GM18907 (cell line): ENCODE data around the gene SMARCD1.
A peak's percentile ranks its signal among the peaks of the same experiment; 100 is the strongest.
"Not testable (repeated sequence)": the region's sequence is repeated elsewhere in the genome, so short reads cannot be mapped to it uniquely, and the experiment has no call there.

ENCODE experiments used
- ATAC-seq: cut with Tn5 transposase; IDR thresholded peaks from one replicate; pipeline ENCODE4 v1.9.1; 2021; ENCODE audit warnings: mild to moderate bottlenecking, moderate library complexity; ENCODE audit not compliant: unreplicated experiment

The SMARCD1 gene

DNA sequence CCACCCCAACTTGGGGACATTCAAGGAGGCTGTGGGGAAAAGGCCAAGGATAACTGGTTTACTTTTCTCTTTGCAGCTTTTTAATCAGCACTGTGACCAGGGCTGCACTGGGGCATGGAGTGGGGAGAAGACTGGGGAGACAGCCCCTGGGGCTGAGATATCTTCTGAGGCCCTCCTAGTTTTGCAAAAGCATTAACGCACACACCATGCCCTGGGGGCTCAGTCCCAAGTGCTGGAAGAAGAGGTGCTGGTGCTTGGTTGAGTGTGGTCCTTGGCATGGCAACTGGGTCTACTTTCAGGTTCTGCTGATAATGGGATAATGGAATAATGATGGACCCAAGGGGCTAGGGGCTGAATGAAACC is 9.4 kb upstream of the SMARCD1 start:
- ATAC-seq = no peak

- no peak for ATAC-seq
These were observed 8.0 kb upstream of the SMARCD1 start for GRCh38 chr12:50077099-50077498.

DNA sequence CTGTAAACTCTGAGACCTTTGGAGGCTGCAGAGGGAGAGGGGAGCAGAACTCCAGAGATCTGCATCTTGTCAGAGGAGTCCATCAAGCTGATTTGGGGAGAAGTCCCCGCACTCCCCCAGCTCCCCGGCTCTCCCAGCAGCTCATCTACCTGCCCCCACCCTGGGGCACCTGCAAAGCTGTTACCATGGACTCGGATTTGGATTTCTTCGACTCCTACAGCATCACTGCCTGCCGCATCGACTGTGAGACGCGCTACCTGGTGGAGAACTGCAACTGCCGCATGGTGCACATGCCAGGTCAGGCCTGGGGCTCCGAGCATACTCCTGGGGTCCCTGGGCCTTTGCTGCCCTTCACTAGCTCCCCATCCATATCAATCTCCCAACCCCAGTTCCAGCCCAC is 6.9 kb upstream of the SMARCD1 start:
- no peak for ATAC-seq

DNA sequence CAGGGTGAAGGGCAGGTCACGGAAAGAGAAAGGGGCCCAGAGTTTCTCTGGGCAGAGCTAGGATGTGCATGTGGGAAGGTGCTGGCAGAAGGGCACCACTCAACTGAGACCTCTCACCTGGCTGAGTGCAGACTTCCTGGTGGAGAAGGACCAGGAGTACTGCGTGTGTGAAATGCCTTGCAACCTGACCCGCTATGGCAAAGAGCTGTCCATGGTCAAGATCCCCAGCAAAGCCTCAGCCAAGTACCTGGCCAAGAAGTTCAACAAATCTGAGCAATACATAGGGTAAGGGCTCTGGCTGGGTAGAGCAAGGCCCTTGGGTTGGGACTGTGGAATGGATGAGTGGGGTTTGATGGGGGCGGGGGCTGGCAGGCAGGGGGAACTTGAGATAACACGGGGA is 5.4 kb upstream of the SMARCD1 start:
- ATAC-seq = no peak

DNA sequence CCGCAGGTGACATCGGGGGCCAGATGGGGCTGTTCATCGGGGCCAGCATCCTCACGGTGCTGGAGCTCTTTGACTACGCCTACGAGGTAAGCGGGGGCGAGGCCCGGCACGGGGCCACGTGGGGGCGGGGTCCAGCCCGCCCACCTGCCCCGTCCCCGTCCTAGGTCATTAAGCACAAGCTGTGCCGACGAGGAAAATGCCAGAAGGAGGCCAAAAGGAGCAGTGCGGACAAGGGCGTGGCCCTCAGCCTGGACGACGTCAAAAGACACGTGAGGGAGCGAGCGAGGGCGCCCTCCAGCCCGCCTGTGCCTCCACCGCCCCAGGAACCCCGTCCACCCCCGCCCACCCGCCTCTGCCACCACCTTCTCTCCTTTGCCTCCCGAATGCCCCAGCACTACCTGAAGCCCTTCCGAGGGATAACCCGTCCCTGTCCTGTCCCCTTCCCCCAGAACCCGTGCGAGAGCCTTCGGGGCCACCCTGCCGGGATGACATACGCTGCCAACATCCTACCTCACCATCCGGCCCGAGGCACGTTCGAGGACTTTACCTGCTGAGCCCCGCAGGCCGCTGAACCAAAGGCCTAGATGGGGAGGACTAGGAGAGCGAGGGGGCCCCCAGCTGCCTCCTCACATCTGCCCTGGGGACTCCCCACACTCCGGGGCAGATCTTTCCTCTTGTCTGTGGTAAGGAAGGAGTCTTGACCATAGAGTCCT is 3.9 kb upstream of the SMARCD1 start:
- no peak for ATAC-seq

GRCh38 chr12:50082644-50083043 is 2.5 kb upstream of the SMARCD1 start:
- ATAC-seq = no peak

GRCh38 chr12:50083301-50083700 is 1.8 kb upstream of the SMARCD1 start:
- no peak for ATAC-seq

- not testable (repeated sequence) for ATAC-seq
These were observed 750 bp upstream of the SMARCD1 start for GRCh38 chr12:50084409-50084774.

DNA sequence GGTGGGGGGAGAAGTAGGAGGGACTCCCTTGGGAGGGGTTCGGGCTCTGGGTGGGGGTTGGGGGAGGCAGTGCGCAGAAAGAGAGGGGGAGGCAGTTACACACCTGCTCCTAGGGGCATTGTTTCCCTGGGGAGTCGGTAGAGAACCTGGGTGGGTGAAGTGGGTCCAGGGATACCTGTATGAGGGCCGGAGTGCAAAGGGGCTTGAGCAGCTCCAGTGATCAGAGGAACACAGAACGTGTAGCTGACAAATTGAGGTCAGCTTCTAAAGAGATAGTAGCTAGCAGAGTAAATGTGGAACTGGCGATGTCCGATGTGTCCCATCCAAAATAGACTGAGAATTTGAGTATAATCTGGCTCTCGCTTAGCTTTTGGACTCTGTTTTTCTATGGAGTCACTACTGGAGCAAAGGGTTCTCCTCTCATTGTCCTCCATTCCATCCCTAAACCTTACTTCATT is 502 bp downstream of the SMARCD1 start:
- peak; percentile 11 for ATAC-seq

DNA sequence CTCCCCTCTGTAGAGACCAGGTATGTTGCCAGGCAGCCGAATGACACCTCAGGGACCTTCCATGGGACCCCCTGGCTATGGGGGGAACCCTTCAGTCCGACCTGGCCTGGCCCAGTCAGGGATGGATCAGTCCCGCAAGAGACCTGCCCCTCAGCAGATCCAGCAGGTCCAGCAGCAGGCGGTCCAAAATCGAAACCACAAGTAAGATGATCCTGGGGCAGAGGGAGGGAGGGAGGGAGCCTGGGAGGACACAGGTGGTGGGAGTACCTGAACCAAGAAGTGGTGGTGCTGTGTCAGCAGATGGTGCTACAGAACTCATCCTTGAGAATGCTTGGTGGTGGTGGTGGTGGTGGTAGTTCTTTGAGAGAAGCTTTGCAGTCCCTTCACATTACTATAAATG is 1.0 kb downstream of the SMARCD1 start:
- no peak for ATAC-seq

- ATAC-seq = no peak
These were observed 2.0 kb downstream of the SMARCD1 start for GRCh38 chr12:50087151-50087550.

GRCh38 chr12:50087995-50088394 is 2.9 kb downstream of the SMARCD1 start:
- no peak for ATAC-seq

DNA sequence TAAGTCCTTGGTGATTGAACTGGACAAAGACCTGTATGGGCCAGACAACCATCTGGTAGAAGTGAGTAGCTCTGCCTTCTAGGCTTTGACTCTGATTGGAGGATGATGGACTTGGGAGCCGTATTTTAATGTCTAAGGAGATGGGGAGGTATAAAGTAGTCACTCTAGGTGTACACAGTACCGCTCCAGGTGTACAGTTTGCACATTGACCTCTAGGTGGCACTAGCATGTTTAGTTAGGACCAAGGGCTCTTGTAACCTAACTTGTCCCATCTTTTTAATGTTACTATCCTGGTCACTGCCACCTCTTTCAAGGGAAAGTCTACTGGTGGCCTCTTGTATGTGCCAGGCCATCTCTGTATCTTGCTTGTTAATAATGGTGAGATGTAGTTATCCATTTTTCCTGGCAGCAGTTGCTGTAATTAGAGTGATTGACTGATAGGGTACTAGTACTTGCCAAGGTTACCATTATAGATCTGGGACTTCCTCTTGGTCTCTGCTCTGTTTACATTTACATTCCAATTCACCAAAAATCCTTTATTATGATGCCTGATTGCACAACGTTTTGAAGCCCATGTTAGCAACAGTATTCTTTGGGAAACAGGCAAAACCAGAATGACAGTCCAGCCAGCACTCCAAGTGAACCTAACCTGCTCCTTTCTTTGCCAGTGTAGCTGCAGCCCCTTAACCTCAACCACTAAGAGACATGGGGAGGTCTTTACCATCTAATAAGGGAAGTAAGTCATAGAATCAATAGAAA is 3.6 kb downstream of the SMARCD1 start:
- peak; percentile 38 for ATAC-seq

GRCh38 chr12:50089730-50090129 is 4.6 kb downstream of the SMARCD1 start:
- ATAC-seq = no peak

DNA sequence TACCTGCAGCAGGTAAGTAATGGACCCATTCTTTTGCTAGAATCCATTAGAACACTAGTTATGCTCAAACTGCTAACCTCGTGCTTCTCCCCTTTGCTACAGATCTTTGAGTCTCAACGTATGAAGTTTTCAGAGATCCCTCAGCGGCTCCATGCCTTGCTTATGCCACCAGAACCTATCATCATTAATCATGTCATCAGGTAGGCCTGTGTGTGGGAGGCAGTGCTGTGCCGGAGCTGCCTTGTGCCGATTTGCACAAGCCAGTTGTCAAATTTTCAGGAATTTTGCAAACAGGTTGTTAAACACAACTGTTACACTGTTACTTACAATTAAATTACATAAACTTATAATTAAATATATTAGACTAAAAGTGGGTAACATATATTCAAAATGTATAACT is 5.2 kb downstream of the SMARCD1 start:
- ATAC-seq = no peak

DNA sequence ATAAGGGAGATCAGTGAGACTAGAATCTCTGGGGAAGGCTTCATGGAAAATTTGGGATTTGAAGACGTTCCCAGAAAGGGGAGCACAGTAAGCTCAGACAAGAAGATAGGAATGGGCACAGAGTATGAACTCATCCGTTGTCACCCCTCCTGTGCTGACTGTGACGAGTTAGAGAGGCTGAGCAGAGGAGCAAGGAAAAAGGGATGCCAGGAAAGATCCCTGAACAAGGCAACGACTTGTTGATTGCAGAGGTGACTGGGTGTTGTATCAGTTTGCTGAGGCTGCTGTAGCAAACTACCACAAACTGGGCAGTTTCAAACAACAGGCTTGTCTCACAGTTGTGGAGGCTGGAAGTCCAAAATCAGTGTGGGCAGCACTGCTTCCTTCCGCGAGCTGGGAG is 12.8 kb downstream of the SMARCD1 start:
- ATAC-seq = no peak

GRCh38 chr12:50099302-50100008 is 14.3 kb downstream of the SMARCD1 start:
- ATAC-seq = no peak

DNA sequence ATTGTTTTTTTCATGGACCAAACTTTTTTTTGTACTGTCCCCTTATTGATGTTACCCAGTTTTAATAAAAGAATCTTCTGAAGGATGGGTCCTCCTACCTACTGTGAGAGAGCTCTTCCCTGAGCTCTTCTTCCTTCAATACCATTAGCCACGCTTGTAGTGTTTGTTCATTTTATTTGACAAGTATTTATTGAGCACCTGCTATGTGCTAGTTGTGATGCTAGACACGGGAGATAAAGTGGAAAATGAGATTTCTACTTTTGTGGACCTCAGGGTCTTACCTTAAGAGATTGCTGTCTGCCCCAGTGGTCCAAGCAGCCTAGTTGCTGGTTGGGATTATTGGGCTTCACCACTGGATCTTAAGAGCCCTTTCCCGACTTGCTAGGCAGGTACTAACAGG is 15.4 kb downstream of the SMARCD1 start:
- no peak for ATAC-seq

DNA sequence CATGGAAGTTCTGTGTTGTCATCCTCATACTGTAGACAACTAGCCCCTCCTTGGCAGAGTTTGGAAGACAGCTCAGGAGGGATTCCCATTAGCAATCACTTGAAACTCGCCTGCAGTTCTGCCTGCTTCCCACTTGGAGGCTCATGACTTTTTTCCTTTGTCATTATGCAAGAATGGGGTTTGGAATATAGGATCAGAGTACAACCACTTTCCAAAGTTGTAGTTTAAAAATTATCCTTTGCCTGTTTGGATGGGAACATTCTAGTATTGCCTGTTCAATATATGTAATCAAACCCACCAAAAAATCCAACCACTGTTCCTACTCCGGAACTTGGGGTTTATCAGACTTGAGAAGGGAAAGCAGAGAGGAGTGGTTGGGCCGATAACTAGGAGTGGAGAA is 16.5 kb downstream of the SMARCD1 start:
- ATAC-seq = no peak

DNA sequence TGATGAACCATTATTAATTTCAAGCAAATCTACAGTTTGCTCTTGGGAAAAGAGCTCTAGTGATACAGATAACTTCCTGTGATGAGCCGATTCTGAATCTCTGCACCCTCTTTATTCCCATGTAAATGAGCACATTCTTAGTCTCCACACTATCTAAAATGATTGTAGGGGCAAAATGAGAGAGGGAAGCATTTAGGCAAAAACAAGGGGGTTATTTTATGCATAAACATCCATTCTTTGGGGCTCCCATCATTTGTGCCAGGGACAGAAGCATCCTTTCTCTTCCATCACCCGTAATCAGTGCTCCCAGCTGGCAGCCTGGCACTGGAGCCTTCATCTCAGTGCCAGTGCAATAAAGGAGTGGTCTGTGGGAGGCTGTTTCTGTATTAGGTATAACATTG is 17.0 kb downstream of the SMARCD1 start:
- ATAC-seq = no peak

- ATAC-seq = no peak
These were observed 17.6 kb downstream of the SMARCD1 start for GRCh38 chr12:50102646-50103309.
